GM21825 (cell line): ENCODE results near the gene C10orf67.

Experiments
- ATAC-seq: cut with Tn5 transposase; IDR thresholded peaks from one replicate; pipeline ENCODE4 v1.9.1; 2021; ENCODE audit warnings: mild to moderate bottlenecking, moderate library complexity; ENCODE audit not compliant: unreplicated experiment

The C10orf67 gene

GRCh38 chr10:23199768-23200511, 144.7 kb downstream of the C10orf67 start:
- no peak for ATAC-seq

- no peak for ATAC-seq
Measured at GRCh38 chr10:23198940-23199767, 145.4 kb downstream of the C10orf67 start.

- no peak for ATAC-seq
Measured at GRCh38 chr10:23198610-23198939, 146.0 kb downstream of the C10orf67 start.

DNA sequence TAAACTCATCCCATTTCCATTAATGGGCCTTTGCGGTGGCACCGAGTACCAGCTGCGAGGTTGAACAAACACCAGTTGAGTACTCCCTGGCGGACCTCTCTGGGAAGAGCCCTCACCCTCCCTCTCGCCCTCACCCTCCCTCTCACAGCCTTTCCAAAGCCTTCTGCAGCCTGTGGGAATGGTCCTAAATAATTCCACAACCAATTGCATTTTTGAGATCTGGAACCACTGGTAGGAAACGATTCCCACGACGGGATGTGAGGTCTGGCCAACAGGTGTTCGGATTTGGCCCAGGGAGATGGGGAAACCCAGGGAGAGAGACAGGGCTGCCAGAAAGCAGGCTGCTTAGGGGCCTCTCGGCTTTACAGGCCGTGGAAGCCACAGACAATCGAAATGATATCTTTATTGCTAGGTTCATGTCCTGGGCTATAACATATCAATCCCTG, 147.2 kb downstream of the C10orf67 start:
- ATAC-seq = no peak

DNA sequence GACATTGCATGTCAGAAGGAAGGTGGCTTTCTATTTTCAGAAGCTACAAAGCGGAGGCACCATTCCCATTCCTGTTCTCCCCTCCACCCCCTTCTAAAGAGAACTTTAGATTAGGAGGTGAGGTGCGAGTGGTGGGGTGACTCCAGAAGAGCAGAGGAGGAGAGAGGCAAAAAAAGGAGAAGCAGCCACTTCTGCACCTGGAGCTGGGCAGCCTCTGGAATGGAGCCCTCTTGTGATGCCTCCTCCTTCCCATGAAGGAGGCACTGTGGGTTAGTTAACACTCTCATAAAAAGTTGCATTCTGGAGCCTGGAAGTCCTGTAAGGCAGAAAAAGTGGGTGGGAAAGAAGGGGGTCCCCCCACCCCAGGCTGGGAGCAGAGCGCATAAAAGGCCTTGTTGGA, 147.7 kb downstream of the C10orf67 start:
- no peak for ATAC-seq

DNA sequence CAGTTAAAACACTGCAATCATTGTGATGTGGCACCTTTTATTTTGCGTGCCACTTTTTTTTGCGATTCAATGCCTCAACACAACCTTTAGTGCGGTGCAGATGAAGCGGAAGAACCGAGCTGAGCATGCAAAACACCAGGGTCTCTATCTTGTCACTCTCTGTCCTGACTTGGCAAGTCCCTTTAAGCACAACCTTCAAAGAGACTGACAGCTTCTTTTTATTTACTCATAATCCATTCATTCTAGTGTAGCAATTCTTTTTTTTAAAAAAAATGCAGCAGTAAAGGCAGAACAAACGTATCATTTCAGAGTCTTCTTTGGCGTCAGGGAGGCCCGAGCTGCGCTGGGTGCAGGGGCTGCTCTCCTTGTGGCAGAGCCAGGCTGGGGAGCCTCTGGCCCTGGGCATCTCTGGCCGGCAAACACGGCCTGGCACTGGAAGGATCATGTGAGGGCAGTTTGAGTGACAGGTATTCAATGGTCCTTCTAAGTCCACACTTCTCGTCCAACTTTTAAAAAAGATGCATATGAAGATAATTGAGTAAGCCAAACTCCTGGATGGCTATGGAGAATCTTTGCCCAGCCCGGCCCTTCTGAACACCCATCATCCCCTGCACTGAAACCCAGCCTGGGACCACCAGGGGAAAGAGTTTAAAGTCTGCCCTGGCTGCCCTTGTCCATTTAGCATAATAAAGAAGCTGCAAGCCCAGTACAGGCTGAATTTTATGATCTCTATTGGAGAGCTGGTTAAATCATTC, 148.6 kb downstream of the C10orf67 start:
- no peak for ATAC-seq

- no peak for ATAC-seq
Measured at GRCh38 chr10:23194966-23195845, 149.4 kb downstream of the C10orf67 start.

DNA sequence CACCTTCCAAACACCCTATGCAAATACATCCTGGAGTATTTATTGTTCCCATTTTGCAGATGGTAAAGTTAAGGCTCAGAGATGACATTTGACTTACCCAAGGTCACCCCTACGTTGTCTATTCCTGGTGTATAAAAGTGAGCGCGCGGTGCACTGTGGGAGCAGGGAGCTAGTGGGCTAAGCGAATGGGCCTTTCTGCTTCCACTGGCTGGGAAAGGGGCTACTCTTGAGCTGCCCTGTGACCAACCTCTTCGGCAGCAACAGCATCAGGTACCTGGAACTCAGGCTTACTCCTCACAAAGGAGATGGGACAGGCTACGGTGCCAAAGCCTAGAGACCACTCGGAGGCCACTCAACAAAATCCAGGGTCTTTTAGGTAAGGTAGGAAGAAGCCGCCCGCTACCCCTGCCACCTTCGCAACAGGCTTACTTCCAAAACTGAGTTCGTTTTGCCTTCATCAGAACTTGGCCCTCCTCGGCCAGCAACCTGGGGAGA, 150.1 kb downstream of the C10orf67 start:
- ATAC-seq = no peak

DNA sequence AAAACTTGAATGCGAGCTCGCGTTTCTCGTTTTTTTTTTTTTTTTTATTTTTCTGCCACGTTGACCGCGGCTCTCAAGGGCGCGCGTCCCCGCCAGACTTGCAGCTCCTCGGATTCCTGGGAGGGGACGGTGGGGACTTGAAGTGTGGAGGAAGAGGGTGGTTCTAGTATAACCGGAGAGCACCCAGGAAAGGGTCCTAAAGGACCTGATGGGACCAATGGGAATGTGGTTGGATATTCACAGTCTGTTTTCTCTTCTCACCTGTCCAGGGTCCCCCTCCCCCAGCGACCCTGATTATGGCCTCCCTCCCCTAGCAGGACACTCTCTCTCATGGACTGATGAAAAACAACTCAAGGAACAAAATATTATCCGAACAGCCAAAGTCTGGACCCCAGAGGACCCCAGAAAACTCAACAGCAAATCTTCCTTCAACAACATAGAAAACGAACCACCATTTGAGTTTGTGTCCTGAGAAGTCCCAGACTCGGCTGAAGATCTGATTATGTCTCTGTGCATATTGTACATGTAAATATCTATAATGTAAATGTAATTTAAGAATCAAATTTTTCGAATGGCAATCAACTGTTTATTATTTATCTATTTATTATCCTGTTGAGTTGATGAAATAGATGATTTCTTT, 151.0 kb downstream of the C10orf67 start:
- ATAC-seq = no peak

DNA sequence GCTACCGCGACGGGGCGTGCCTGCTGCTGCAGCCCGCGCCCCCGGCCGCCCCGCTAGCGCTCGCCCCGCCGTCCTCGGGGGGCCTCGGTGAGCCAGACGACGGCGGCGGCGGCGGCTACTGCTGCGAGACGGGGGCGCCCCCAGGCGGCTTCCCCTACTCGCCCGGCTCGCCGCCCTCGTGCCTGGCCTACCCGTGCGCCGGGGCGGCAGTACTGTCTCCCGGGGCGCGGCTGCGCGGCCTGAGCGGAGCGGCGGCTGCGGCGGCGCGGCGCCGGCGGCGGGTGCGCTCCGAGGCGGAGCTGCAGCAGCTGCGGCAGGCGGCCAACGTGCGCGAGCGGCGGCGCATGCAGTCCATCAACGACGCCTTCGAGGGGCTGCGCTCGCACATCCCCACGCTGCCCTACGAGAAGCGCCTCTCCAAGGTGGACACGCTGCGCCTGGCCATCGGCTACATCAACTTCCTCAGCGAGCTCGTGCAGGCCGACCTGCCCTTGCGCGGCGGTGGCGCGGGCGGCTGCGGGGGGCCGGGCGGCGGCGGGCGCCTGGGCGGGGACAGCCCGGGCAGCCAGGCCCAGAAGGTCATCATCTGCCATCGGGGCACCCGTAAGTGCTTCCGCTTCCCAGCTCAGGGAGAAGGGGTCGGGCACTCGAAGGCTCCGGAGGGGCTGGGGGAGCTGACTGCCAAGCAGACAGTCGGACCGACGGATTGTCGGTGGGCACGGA, 151.7 kb downstream of the C10orf67 start:
- ATAC-seq = no peak

GRCh38 chr10:23191764-23192711, 152.6 kb downstream of the C10orf67 start, which contains the start of gene PTF1A:
Gene PTF1A, plus strand, starts transcription at chr10:23192312. Its CDS starts 219 bp downstream, at chr10:23192531.
- no peak for ATAC-seq

GRCh38 chr10:23190872-23191763, 153.5 kb downstream of the C10orf67 start:
- no peak for ATAC-seq

DNA sequence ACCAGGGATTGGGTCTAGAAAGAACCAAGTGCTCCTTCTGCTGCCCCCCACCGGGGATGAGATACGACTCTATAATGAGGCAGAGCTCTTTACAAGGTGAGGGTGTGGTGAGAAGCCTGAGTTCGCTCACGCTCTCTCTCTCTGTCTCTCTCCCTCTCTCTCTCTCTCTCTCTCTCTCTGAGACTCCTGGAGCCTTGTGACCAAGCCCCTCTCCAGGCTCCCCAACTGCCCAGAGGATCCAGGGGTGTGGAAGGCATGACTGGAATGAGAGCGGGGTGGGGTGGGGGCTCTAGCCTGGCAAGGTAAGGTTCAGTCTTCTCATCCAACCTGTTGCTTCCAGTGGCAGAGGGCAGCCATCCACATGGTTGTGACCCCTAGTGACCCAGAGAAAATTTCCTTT, 155.6 kb downstream of the C10orf67 start:
- no peak for ATAC-seq

DNA sequence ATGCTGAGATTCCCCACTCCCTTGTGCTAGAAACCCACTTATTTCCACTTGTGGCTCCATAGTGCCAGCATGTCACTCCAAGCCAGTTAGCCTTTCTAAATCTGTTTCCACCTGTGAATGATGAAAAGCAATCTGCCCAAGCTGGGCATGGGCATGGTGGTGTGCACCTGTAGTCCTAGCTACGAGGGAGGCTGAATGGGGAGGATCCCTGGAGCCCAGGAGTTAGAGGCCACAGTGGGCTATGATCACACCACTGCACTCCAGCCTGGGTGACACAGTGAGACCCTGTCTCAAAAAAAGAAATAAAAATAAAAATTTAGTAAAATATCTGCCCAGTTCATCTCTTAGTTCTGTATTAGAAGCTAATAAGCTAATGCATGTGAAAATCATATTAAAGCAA, 157.4 kb downstream of the C10orf67 start:
- ATAC-seq = no peak

- no peak for ATAC-seq
Measured at GRCh38 chr10:23186697-23187096, 157.9 kb downstream of the C10orf67 start.

DNA sequence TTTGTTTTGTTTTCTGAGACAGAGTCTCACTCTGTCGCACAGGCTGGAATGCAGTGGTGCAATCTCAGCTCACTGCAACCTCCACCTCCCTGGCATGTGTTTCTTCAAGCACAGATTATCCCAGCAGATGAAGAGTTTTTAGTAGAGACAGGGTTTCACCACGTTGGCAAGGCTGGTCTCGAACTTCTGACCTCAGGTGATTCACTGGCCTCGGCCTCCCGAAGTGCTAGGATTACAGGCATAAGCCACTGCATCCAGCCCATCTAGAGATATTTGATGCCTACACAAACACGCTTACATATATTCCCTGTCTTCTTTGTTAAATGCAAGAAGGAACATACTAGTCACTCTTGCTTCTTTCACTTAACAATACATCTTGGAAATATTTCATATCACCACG, 158.4 kb downstream of the C10orf67 start:
- no peak for ATAC-seq

DNA sequence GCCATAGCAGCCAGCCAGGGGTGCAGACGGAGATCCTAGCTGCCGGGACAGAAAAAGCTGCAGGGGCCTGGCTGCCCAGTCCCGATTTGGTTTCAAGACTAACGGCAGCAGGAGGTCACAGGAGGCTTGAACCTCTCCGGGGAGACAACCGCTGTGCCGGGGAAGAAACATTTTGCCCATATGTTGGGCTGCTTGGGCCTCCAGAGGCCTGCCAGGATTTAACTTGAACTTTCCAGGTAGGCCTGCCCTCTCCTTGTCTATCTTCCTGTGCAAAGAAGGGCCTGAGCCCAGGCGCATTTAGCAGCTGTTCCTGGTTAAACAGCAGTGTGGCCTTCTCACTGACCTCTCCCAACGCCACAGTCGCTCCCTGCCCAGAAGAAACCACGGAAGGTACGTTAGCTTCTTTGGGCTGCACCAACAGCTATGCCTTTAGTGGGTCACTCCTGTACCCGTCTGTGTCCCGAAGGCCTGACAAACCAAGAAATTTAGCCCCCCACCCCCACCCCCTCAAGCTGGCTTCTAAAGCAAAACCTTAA, 169.6 kb downstream of the C10orf67 start:
- no peak for ATAC-seq
